Activated CD4-positive, CD25-positive, alpha-beta regulatory T cell treated with anti-CD3 and anti-CD28 coated beads, Interleukin-2, amount 50 U/mL, for 16 hours (primary cell): ENCODE results near the gene ASIC4.

Experiments
- DNase-seq: peaks from one replicate; pipeline ENCODE4 v3.0.0-alpha.2; 2020; ENCODE audit warnings: low read depth, low spot score

ASIC4 gene

GRCh38 chr2:219480004-219480403 lies 34.3 kb upstream of the ASIC4 start:
- no peak for DNase-seq

- no peak for DNase-seq
Measured at GRCh38 chr2:219482674-219483405, 31.4 kb upstream of the ASIC4 start.

GRCh38 chr2:219483451-219484342 lies 30.6 kb upstream of the ASIC4 start:
- DNase-seq: no peak

GRCh38 chr2:219484343-219485200 lies 29.7 kb upstream of the ASIC4 start:
- DNase-seq: no peak

GRCh38 chr2:219485201-219485580 lies 29.1 kb upstream of the ASIC4 start:
- no peak for DNase-seq

- DNase-seq: no peak
Measured at GRCh38 chr2:219486380-219486959, 27.8 kb upstream of the ASIC4 start.

GRCh38 chr2:219488149-219488843 lies 26.0 kb upstream of the ASIC4 start:
- DNase-seq: no peak

GRCh38 chr2:219488844-219489194 lies 25.5 kb upstream of the ASIC4 start:
- DNase-seq: no peak

- no peak for DNase-seq
Measured at GRCh38 chr2:219489315-219489714, 25.0 kb upstream of the ASIC4 start.

- DNase-seq: no peak
Measured at GRCh38 chr2:219490186-219490585, 24.1 kb upstream of the ASIC4 start.

GRCh38 chr2:219490600-219491130 lies 23.6 kb upstream of the ASIC4 start:
- DNase-seq: no peak

GRCh38 chr2:219491278-219491963 lies 22.9 kb upstream of the ASIC4 start:
- DNase-seq: no peak

- DNase-seq: no peak
Measured at GRCh38 chr2:219492575-219492974, 21.7 kb upstream of the ASIC4 start.

- no peak for DNase-seq
Measured at GRCh38 chr2:219493086-219493485, 21.2 kb upstream of the ASIC4 start.

- no peak for DNase-seq
Measured at GRCh38 chr2:219494952-219495530, 19.2 kb upstream of the ASIC4 start.

GRCh38 chr2:219495531-219496122 lies 18.7 kb upstream of the ASIC4 start:
- DNase-seq: peak; percentile 23

GRCh38 chr2:219496247-219496824 lies 17.9 kb upstream of the ASIC4 start:
- no peak for DNase-seq

- DNase-seq: no peak
Measured at GRCh38 chr2:219496825-219497494, 17.3 kb upstream of the ASIC4 start.
